ENCODE data around the gene APLP2.

DNA sequence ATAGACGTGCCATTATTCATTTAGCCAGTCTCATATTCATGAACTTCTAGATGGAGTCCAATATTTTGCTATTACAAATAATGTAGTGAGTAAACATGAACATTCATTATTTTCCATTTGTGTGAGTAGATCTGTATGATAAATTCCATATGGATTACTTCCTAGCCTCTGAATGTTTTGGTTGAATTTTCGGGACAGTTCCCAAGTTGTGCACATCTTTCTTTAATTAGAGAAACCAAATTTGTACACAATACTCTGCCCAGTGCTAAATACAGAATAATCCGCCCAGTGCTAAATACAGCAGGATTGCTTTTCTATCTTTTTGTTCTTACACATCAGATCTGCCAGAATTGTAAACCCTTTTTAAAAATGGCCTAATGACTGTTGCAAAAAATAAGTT, 17.1 kb upstream of the APLP2 start:
- TF ChIP-seq, protein P1, sequence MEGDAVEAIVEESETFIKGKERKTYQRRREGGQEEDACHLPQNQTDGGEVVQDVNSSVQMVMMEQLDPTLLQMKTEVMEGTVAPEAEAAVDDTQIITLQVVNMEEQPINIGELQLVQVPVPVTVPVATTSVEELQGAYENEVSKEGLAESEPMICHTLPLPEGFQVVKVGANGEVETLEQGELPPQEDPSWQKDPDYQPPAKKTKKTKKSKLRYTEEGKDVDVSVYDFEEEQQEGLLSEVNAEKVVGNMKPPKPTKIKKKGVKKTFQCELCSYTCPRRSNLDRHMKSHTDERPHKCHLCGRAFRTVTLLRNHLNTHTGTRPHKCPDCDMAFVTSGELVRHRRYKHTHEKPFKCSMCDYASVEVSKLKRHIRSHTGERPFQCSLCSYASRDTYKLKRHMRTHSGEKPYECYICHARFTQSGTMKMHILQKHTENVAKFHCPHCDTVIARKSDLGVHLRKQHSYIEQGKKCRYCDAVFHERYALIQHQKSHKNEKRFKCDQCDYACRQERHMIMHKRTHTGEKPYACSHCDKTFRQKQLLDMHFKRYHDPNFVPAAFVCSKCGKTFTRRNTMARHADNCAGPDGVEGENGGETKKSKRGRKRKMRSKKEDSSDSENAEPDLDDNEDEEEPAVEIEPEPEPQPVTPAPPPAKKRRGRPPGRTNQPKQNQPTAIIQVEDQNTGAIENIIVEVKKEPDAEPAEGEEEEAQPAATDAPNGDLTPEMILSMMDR (IDR thresholded peaks at IDR 0.05; ENCODE audit: low read depth, low read length): no peak
- TF ChIP-seq EZH2phosphoT487 (IDR thresholded peaks at IDR 0.05; ENCODE audit: low read depth): no peak

Data from OCI-LY3 (cell line).